ENCODE results near the gene MAN1B1.
A peak's percentile ranks its signal among the peaks of the same experiment; 100 is the strongest.

MAN1B1 gene

GRCh38 chr9:137126786-137127185 is 40.0 kb downstream of the MAN1B1 start:
- no peak for DNase-seq (ENCODE audit: low spot score)
- no peak for TF ChIP-seq CTCF (conservative IDR thresholded peaks at IDR 0.05; ENCODE audit: low read depth)
- ChIA-PET POLR2A (ENCODE audit: low non-redundant PET) (no interaction called here), CTCF (interaction anchor here (0.6 to 1.6 kb wide), 5 partner anchors 63 to 341 kb away, joined by 3 to 9 read pairs (median 3); partner anchors contain the start of gene RNF224)
- H3K27ac ChIP-seq = peak overlapping the region; percentile 83

DNA sequence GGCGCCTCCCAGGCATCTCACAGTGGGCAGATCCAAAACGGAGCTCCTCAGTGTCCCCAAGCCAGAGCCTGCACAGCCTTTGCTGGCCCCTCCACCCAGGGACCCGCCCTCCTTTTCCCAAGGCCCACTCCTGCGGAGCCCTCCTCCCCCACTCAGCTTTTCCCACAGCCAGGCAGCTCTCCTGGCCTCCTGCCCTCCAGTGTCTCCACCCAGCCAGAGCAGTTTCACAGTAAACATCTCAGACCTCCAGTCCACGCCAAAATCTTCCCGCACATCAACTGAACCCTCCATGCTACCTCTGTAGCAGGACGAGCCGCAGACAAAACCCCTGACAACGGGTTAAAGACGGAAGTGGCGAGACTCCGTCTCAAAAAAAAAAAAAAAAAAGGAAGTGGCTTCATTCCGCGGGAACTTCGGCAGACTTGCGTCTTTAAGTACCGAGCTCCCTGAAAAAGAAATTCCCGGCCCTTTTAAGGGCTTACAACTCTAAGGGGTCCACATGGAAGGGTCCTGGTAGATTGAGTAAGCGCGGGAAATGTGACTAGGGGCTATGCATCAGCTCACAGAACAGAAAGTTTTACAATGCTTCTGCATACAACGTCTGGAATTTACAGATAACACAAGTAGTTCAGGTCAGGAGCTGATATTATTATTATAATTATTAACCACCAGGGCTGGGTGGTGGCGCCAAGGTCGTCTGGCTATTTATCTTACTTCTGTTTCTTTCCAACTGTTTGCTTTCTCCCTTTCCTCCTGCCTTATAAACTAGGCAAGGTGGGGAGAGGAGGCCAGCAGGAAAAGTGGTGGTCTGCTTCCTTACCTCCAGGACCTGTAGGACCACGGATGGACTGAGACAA is 40.7 kb downstream of the MAN1B1 start:
- ChIA-PET POLR2A (ENCODE audit: low non-redundant PET) (interaction anchor here (0.7 kb wide), 1 partner anchor 36 kb away, joined by 7 read pairs; no protein-coding TSS in a partner anchor), CTCF (interaction anchor here (0.9 to 1.6 kb wide), 4 partner anchors 61 to 175 kb away, joined by 3 to 9 read pairs (median 4); partner anchors contain the start of genes ANAPC2, NRARP and SSNA1)
- no peak for DNase-seq (ENCODE audit: low spot score)
- no peak for TF ChIP-seq CTCF (conservative IDR thresholded peaks at IDR 0.05; ENCODE audit: low read depth)
- peak overlapping the region; percentile 83 for H3K27ac ChIP-seq

GRCh38 chr9:137128158-137128861 is 41.5 kb downstream of the MAN1B1 start:
- CTCF ChIA-PET = interaction anchor here (0.9 to 1.4 kb wide), 3 partner anchors 60 to 174 kb away, joined by 3 to 9 read pairs (median 4); partner anchors contain the start of genes ANAPC2, NRARP and SSNA1
- POLR2A ChIA-PET (ENCODE audit: low non-redundant PET) = interaction anchor here (0.7 to 1.1 kb wide), 2 partner anchors 35 to 40 kb away, joined by 5 to 7 read pairs; no protein-coding TSS in a partner anchor
- peak overlapping the region; percentile 83 for H3K27ac ChIP-seq
- DNase-seq (ENCODE audit: low spot score) = no peak
- TF ChIP-seq CTCF (conservative IDR thresholded peaks at IDR 0.05; ENCODE audit: low read depth) = no peak

GRCh38 chr9:137128862-137129455 is 42.2 kb downstream of the MAN1B1 start:
- H3K27ac ChIP-seq = peak overlapping the region; percentile 83
- ChIA-PET POLR2A (ENCODE audit: low non-redundant PET) (interaction anchor here (0.9 to 1.2 kb wide), 6 partner anchors 21 to 112 kb away, joined by 3 to 6 read pairs (median 4); partner anchors contain the start of genes SSNA1 and TUBB4B), CTCF (interaction anchor here (0.7 to 2.1 kb wide), 4 partner anchors 81 to 107 kb away, joined by 3 to 9 read pairs (median 6); partner anchors contain the start of genes NPDC1 and RNF224)
- DNase-seq (ENCODE audit: low spot score) = no peak
- TF ChIP-seq CTCF (conservative IDR thresholded peaks at IDR 0.05; ENCODE audit: low read depth) = no peak

DNA sequence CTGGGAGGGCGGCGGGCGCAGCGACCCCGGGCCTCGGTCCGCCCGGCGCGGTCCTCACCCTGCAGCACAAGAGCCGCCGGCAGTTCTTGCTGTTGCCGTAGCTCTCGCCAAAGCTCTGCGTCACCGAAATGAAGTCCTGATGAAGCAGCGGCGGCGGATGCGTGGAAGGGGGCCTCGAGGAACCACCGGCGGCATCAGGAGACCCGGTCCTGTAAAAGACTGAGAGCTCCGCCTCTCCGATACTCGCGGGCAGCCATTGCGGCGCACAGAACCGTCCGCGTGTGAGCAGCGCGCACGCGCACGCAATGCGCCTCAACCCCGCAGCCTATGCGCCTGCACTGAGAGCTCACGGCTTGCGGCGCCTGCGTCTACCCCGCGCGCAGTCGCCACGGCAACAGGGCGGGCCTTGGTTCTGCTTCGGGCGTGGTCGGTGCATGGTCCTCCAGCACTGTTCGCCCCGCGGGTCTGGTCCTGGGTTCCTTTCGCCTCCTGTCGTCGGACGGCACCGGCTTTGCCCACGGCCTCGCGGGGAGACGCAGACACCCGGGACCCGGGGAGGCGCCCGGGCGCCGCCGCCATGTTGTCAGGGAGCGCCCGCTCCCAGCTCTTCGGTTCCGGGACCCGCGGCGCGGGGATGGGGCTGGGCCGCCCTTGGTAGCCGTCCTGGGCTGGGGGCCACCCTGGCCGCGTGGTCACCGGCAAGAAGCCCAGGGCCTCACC is 42.8 kb downstream of the MAN1B1 start:
- no peak for TF ChIP-seq CTCF (conservative IDR thresholded peaks at IDR 0.05; ENCODE audit: low read depth)
- peak overlapping the region; percentile 83 for H3K27ac ChIP-seq
- CTCF ChIA-PET = interaction anchor here (0.7 to 2.1 kb wide), 7 partner anchors 21 to 107 kb away, joined by 3 to 9 read pairs (median 4); partner anchors contain the start of genes NPDC1, RNF224 and TMEM210

More for the DNA sequence above, 42.8 kb downstream of the MAN1B1 start:
- peak; percentile 96 for DNase-seq (ENCODE audit: low spot score)
- POLR2A ChIA-PET (ENCODE audit: low non-redundant PET) = interaction anchor here (0.7 to 1.2 kb wide), 9 partner anchors 21 to 111 kb away, joined by 3 to 6 read pairs (median 4); partner anchors contain the start of genes RNF224, SSNA1, TPRN and TUBB4B

Measured in RWPE1 (cell line).